NCI-H345 (cell line): ENCODE data around the gene YBX2.
A peak's percentile ranks its signal among the peaks of the same experiment; 100 is the strongest.
"Not testable (repeated sequence)": the region's sequence is repeated elsewhere in the genome, so short reads cannot be mapped to it uniquely, and the experiment has no call there.

ENCODE experiments used
- DNase-seq: peaks from one replicate; lab custom pipeline; 2025; lab: John Stamatoyannopoulos, UW

YBX2 gene

DNA sequence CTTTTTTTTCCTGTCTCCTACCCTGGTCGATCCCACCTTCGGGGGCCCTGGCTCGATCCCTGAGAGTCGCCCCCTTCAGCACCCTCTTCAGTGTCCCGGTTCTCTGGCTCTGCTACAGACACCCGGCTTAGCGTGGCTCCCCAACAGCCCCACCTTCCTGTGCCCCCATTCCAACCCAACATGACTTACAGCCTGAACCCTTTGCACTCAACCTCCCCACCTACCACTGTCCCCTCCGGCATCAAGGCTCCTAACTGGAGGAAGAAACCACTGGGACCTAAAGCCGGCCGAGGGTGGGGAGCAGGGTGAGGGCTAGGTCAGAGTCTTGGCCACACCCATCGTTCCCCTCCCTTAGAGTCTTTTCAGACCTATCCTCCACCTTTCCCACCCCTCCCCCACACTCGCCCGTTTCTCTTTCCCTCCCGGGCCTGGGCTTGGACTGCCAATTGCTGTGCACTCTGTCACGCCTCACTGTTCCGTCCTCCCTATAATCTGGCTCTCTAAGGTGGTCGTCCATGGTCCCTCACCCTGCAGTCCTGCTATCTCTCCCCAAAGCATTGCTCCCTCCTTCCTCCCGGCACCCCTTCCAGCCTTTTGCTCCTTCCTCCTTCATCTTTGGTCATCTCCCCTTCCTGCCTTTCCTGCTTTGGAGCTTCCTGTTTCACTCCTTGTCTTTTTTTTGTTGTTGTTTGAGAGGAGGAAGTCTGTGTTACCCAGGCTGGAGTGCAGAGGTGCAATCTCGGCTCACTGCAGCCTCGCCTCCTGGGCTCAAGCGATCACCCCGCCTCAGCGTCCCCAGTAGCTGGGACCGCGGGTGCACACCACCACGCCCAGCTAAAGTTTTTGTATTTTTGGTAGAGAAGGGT lies 31.3 kb downstream of the YBX2 start:
- DNase-seq, result peak; percentile 22

DNA sequence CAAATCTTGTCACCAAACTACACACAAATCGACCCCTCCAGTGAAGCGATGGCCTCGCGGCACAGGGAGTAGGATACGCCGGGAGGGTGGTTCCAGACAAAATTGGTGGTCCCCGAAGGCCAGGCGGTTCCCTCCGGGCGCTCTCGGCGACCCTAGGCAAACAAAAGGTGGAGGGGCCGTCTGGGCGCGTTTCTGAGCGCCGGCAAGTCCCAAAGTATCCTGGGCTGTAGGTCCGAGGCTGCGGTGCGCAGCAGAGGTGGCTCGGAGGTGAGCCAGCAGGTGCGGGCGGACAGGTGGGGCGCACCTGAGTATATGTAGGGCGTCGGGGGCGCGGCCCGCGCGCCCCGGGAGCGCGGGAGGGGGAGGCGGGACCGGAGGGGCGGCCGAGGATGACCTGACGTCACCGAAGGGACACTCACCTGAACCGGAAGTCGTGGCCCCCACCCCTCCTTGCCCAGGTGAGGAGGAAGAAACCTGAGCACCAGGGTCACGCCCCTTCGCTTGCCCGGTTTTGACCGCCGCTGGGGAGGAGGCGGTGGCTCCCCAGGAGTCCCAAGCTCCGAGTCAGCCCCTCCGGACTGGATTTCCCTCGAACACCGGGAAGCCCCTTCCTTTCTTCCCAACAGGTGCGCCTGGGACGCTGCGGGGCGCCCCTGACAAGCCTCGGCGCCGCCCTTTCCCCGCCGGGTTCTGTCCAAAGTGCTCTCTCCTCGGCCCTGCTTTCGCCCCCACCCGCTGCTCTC lies 32.1 kb downstream of the YBX2 start, which contains the start of gene CLDN7:
CLDN7 (minus strand) TSS at position 287 of the 743 bp plus-strand sequence. CDS start 435 bp downstream, outside the sequence.
- DNase-seq, result peak; percentile 87

DNA sequence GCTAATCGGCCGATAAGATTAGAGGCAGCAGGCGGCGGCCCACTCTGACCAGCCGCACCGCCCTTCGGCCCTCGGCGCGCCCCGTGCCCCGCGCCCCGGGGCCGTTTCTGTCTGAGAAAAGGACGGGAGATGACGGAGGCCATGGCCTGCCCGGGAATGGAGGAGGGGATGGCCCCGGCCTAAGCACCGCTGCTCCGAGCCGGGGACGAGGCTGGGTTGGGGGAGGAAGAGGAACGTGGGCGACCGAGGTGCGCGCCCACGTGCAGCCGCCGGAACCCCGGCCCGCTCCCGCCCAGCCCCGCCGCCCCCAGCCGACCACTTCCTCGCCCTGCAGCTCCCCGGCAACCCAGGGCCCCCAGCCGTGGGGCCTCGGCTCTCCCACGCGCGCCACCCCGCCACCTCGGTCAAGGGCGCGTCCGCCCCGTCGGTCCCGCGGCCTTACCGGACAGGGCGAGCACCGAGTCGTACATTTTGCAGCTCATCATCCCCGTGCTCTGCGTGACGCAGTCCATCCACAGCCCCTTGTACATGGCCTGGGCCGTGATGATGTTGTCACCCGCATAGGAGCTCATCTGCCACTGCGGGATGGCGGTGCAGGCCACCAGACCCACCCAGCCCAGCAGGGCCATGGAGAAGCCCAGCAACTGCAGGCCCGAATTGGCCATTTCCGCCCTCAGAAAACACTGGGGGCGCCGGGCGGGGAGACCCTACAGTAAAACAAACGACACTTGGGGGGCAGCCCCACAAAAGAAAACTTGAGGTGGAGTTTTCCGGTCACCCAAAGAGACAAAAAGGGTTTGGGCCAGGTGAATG lies 32.9 kb downstream of the YBX2 start:
- no peak for DNase-seq

DNA sequence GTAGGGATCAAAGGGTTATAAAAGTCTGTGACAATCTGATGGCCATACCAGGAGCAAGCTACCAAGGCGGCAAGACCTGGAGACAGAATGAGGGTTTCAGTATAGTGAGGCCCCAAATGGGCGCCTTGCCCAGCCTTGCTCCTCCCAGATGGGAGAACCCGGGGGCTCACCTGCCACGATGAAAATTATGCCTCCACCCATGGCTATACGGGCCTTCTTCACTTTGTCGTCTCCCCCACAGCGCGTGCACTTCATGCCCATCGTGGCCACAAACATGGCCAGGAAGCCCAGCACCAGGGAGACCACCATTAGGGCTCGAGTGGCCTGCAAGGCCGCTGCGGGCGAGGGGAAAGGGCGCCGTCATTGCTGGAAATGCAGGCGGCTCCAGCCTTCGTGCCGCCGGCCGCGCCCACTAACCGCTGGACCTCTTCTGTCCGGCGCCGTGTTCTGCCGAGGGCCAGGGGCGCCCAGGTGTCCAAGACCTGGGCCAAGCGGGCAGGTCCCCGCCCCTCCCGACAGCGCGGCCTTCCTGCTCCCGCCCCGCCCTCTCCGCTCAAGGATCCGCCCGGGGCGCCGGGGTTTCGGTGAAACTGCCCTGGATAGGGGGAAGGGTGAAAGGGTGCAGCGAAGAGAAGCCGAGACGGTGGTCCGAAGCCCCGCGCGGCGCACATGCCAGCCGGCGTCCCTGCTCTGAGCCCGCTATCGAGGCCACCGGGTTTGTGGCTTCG lies 33.6 kb downstream of the YBX2 start:
- DNase-seq, result peak; percentile 27

DNA sequence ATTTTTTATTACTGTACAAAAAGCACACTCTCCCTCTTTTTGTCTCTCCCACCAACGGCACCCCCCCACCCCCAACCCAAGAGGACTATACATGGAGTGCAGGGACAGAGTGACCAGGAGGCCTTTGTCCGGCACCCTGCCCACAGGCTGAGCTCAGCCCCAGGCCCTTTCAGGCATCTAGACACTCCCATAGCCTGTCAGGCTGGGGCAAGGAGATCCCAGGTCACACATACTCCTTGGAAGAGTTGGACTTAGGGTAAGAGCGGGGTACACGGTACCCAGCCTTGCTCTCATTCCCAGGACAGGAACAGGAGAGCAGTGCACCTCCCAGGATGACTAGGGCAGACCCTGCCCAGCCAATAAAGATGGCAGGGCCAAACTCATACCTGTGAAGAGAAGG lies 34.3 kb downstream of the YBX2 start:
- DNase-seq, result no peak

DNA sequence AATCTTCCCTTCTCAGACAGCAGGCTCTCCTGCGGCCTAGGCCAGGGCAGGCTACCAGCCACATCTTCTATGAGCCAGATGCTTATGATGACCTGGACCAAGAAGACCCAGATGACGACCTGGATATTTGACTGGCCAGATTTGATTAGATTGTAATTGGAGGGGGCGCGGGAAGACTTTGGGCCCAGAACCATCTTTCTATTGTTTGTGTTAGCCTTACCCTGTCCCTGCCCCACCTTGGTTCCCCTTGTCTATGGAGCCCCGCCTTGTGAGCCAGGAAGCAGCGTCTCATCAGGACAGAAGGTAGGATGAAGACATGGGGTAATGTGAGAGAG lies 34.9 kb downstream of the YBX2 start:
- DNase-seq, result no peak

DNA sequence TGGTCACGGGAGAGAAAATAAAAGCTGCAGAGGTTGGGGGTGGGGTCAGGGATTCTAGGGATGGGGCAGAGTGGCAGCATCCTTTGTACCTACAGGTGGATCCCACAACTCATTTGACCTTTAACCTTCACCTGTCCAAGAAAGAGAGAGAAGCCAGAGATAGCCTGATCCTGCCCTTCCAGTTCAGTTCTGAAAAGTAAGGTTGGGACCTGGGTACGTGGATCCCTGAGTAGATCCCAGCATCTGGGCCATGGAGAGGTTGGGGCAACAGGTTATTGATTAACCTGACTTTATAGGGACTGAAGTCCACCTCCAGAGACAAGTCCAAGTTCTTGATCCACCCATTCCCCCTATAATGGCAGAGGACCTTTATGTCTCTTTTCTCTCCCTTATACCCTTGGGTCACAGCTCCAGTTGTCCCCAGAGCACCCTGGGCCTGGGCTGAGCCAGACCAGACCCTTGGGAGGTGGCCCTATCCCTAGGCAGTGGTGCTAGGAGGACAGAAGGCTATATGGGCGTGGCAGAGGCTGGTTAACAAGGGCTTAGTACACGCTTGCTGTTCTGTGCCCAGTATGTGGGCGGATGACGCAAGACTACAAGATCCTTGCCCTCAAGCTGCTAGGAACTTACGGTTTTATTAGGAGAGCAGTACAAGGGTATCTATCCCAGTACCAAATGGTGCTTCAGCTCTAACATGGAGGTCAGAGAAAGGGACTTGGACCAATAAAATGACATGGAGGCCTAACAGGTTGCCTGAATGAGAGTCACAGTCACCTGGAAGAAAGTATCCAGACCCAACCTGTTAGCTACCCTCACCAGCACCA lies 35.5 kb downstream of the YBX2 start:
- DNase-seq, result no peak

DNA sequence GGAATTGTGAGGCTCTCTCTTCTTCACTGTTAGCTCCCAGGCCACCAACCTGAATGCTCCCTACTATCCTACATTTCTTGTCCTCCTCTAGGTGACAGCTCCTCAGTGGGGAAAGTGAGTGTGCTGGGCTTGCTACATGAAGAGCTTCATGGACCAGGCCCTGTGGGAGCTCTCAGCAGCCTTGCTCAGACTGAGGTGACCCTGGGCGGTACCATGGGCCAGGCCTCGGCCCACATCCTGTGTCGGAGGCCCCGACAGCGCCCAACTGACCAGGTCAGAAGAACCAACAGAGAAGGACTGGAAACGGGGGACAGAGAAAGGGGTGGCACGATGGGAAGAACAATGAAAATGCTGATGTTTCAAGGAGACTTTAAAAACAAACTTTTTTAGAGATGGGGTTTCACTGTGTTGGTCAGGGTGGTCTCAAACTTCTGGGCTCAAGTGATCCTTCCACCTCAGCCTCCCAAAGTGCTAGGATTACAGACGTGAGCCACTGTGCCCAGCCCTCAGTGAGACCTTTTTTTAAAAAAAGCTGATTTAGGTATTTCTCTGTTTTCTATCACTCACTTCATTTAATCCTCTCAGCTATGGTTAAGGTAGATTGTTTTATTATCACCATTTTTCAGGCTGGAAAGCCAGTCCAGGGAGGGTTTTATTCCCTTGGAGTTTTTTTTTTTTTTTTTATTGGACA lies 37.5 kb downstream of the YBX2 start:
- DNase-seq, result no peak

DNA sequence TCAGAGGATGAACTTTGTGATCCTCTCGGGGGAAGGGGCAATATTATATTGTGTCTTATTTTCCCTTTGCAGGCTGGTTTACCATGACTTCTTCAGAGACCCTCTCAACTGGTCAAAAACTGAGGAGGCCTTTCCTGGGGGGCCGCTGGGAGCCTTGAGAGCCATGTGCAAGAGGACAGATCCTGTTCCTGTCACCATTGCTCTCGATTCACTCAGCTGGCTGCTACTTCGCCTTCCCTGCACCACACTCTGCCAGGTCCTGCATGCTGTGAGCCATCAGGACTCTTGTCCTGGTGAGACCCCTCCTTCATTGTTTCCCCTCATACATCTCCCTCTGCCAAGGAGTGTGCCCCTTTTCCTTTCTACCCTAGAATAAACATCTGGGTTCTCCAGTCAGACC lies 39.9 kb downstream of the YBX2 start:
- DNase-seq, result no peak

DNA sequence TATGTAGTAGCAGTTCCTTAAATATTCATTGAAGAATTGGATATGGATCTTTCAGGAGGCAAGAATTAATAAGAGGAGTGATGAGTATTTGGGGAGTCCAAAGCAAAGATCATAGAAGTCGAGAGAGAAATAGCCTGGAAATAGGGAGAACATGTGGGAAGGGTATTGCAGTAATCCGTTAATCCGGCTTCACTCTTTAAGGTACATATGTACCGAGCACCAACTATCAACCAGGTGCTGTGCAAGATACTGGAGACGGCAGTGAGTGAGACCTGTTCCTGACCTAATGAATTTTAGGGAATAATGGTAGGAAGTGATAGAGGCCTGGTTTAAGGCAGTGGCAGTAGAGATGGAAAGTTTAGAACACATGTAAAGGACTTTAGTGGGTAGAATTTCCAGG lies 41.4 kb downstream of the YBX2 start:
- DNase-seq, result no peak

DNA sequence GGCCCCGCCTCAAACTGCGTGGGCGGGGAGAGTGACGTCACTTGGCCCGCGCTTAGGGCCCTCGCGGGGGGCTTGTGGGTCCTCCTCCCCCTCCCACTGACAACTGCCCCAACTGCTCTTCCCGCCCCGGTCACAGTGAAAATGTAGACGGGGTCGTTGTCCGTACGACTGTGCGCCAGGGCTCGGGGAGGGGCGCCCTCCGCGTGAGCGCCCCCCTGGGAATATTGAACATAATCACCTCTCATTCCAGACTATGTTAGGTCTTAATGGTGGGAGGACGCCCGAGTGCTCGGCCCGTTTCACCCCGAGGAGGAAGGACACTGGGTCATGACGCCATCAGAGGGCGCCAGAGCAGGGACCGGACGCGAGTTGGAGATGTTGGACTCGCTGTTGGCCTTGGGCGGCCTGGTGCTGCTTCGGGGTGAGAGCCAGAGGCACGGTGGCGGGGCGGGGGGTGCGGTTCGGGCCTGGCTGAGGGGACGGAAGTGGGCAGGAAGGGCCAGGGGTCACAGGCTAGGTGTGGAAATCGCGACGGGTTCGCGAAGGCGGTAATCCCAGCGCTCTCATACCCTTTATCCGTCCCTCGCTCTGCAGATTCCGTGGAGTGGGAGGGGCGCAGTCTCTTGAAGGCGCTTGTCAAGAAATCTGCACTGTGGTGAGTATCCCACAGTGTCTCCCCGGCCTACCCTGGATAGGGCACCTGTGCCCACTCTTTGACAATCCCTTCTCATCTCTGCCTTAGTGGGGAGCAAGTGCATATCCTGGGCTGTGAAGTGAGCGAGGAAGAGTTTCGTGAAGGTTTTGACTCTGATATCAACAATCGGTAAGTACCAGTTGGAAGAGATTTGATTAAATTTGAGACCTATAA lies 42.0 kb downstream of the YBX2 start, which contains the start of gene ELP5:
ELP5 (plus strand) TSS at position 40 of the 868 bp plus-strand sequence; CDS start at position 376, 336 bp downstream.
- peak; percentile 73 for DNase-seq

DNA sequence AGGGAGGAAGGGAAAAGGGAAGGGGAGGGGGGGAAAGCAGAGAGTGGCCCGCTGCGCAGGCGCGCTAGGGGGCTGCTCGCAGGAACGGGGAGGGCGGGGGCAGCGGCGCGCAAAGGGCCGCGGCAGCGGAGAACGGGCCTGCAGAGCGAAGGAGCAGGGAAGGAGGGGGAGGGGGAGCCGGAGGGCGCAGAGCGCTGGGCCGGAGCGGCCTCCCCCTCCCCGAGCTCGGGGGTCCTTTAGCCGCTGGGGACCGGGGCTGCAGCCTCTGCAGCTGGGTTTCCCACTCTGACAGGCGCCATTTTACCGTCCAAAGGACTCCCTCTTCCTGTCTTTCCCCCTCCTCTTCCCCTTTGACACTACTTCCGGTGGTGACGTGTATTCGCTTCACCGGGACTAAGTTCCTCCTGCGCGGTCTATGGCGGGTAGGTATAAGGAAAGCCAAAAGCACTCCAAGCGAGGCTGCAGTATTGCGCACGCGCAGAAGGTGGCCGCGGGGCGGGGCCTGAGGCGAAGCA lies 42.7 kb downstream of the YBX2 start, which contains the start of gene CTDNEP1:
CTDNEP1 (minus strand) TSS at position 74 of the 515 bp plus-strand sequence. CDS start 438 bp downstream, outside the sequence.
- DNase-seq, result peak; percentile 96

DNA sequence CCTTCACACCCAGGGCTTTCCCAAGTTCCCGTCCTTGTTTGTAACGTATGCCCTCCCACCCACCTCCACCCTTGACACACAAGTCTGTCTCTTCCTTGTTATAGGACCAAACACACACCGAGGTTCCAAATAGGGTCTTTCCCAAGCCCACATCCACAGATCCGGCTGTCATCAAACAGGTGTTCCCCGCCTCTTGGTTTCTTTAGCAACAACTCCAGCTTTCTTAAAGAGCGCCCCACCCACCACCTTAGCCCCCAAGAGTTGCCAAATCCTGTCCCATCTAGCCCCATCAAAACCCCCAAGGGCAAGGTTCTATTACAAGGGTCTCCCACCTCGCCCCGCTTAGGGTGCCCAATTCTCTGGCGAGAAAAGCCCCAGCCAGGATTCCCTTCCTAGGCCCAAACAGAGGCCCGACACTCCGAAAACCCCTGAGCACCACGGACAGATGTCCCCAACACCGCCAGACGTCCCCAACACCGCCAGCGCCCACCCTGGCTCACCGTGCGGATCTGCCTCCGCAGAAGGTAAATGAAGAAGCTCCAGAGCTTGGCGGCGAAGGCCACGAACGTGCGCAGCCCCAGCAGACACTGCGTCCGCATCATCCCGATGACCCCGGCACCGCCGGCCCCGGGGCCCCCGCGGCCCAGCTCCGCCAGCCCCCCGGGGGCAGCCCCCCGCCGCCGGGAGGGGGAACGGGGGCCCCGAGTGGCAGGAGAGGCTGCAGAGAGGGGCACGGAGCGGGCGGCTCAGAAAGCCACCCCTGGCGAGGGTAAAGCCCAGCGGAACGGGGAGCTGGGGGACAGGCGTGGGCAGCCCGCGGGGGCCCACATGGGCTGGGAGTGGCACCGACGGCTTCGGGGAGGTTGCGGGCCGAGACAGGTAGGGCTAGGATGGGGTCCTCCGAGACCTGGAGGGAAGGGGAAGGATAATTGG lies 43.5 kb downstream of the YBX2 start:
- no peak for DNase-seq

DNA sequence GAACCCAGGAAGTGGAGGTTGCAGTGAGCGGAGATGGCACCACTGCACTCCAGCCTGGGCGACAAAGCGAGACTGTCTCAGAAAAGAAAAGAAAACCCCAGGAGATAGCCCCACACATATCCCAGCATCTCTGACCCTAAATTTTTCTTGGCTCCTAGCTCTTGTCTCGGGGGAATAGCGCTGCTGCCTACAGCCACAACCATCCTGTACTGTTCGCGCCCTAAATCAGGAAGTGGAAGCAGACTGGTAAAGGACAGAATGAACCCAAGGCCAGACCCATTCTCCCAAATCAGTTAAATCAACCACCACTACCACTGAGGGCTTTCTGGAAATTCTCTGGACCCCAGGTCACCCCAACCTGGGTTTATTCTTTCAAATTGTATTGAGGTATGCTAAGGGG lies 44.6 kb downstream of the YBX2 start:
- DNase-seq, result no peak

DNA sequence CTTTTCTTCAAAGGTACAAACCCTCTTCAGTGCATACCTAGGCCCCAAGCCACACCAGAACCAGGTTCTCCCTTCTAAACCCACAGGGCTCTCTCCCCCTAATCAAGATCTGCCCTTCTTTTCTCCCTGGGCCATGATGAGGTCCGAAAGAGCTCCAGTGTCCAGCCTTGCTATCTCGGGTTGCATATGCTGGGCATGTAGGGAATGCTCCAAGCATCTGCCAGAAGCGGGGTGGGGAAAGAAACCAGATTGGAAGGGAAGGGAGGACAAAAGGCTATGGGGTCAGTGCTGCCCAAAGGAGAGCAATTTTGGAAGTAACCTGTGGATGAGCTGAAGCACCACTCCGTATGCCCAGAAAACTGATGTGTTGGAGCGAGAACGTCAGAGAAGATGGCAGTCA lies 45.2 kb downstream of the YBX2 start:
- DNase-seq, result no peak

DNA sequence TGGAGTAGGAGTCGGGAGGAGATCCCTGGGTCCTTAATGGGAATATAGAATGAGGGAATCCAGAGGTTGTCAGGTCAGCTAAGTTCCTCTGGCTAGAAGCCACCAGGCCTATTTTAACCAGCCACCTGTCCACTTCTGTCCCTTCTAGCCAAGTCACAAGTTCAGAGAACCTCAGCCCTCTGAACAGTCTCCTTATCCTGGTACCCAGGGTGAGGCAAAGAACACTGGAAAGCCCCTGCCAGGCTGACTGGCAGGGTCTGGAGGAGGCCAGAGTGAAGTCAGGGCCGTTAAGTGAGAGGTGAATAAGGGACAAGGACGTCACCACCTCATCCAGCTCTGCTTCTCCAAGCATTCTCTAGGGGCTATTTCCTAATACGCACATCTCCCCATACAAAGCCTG lies 45.6 kb downstream of the YBX2 start:
- DNase-seq, result no peak

DNA sequence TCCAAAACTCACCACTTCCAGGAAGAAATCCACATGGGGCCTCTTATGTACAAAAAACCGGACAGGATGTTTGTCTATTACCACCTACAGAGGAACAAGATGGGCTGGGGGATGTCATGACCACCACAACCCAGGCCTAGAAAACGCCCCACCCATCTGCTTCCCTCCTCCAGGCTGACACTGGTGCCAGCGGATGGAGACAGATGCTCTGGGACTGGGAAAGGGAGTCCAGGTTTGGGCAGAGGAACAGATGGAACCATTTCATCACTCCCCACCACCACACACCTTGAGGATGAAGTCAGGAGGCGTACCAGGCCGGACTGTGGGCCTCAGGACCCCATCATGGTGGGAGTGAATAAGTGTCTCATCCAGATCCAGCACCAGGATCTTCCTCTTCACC lies 47.7 kb downstream of the YBX2 start:
- DNase-seq, result no peak

DNA sequence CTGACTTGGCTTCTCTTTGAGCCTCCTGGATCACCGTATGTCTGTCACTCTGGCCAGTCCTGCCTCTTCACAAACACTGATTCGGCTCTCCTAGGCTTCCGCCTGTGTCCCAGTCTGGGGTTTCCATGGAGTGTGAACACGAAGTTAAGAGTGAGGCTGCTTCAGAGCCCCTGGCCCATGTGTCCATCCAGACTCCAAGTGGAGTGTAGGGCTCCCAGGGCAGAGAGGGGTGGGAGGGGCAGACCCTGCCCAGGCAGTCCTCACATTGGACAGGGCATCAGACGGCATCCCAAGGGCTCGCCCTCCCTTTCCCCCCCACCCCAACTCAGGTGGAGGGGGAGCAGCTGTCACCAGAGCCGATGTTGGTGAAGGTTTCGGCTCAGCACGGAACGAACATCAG lies 50.6 kb downstream of the YBX2 start:
- DNase-seq, result not testable (repeated sequence)
